PC-3 (cell line): ENCODE results near the gene AGBL5. TPM values are rescaled to one million over a fixed set of nuclear protein-coding genes. Genes with fewer than 3 reads are reported as not detected.

Source experiments
- ATAC-seq: fragments of 200-7000 bp; cut with Tn5 transposase; 2 replicates; pipeline ENCODE4 v1.9.1; 2020; ENCODE audit warnings: mild to moderate bottlenecking, moderate library complexity
- BruUV-seq: library from RNA; stranded (reverse); fragments of 400-500 nt; replicated peaks from 2 replicates; lab custom pipeline; 2021; lab: Mats Ljungman, UMichigan
- CTCF ChIA-PET: fragments of 300-600 bp; sonication (Branson Sonifier 250); formaldehyde crosslinking; loops from one replicate; lab custom pipeline; 2022; ENCODE audit warnings: antibody characterized with exemption; lab: Charles Lee
- POLR2A ChIA-PET: fragments of 300-600 bp; sonication (Branson Sonifier 250); formaldehyde crosslinking; loops from one replicate; lab custom pipeline; 2022; ENCODE audit warnings: antibody characterized with exemption; ENCODE audit not compliant: unreplicated experiment; lab: Charles Lee
- DNase-seq: peaks from one replicate; pipeline ENCODE4 v3.0.0-alpha.2; 2015
- H2AFZ ChIP-seq: fragments of 300-600 bp; sonication (generic); 2 replicates; pipeline ENCODE4 v1.6.0; 2016; ENCODE audit warnings: antibody characterized with exemption, low read length
- H3F3A ChIP-seq: fragments of 300-600 bp; sonication (generic); one replicate; pipeline ENCODE4 v1.6.0; 2017; ENCODE audit warnings: antibody characterized with exemption, low read length, control low read depth, mild to moderate bottlenecking; ENCODE audit not compliant: unreplicated experiment
- H3K27ac ChIP-seq: fragments of 300-600 bp; sonication (generic); 2 replicates; pipeline ENCODE4 v1.5.1; 2016; ENCODE audit warnings: mild to moderate bottlenecking, low read length
- H3K27me3 ChIP-seq: fragments of 300-600 bp; sonication (generic); 2 replicates; pipeline ENCODE4 v1.6.1; 2016; ENCODE audit warnings: low read length, mixed read lengths
- H3K36me3 ChIP-seq: fragments of 300-600 bp; sonication (generic); 2 replicates; pipeline ENCODE4 v1.6.1; 2016; ENCODE audit warnings: low read depth, mixed run types, low read length, mixed read lengths
- H3K4me1 ChIP-seq: fragments of 300-600 bp; sonication (generic); 2 replicates; pipeline ENCODE4 v1.5.1; 2016; ENCODE audit warnings: low read length; ENCODE audit not compliant: insufficient read depth
- H3K4me2 ChIP-seq: fragments of 300-600 bp; sonication (generic); 2 replicates; pipeline ENCODE4 v1.6.0; 2016; ENCODE audit warnings: low read length
- H3K4me3 ChIP-seq: fragments of 300-600 bp; sonication (generic); 2 replicates; pipeline ENCODE4 v1.5.1; 2016; ENCODE audit warnings: mild to moderate bottlenecking, low read length, mixed read lengths
- H3K79me2 ChIP-seq: fragments of 300-600 bp; sonication (generic); 2 replicates; pipeline ENCODE4 v1.6.1; 2017; ENCODE audit warnings: low read length, mixed read lengths
- H3K9ac ChIP-seq: fragments of 300-600 bp; sonication (generic); 2 replicates; pipeline ENCODE4 v1.6.0; 2016; ENCODE audit warnings: mild to moderate bottlenecking, low read length
- H3K9me2 ChIP-seq: fragments of 300-600 bp; sonication (generic); replicated peaks from 2 replicates; pipeline ENCODE4 v1.6.1; 2016; ENCODE audit warnings: mixed run types, low read length, mixed read lengths
- H3K9me3 ChIP-seq: fragments of 300-600 bp; sonication (generic); 2 replicates; pipeline ENCODE4 v1.6.1; 2016; ENCODE audit warnings: low read length, mixed read lengths
- H4K20me1 ChIP-seq: fragments of 300-600 bp; sonication (generic); 2 replicates; pipeline ENCODE4 v1.6.1; 2016; ENCODE audit warnings: low read length, mixed read lengths
- EZH2 ChIP-seq: fragments of 300-600 bp; sonication (generic); IDR thresholded peaks from one replicate; pipeline ENCODE4 v1.6.1; 2017; ENCODE audit warnings: antibody characterized with exemption, mild to moderate bottlenecking, low read length; ENCODE audit not compliant: unreplicated experiment
- EZH2phosphoT487 ChIP-seq: fragments of 300-600 bp; sonication (generic); IDR thresholded peaks from 2 replicates; pipeline ENCODE4 v1.6.1; 2018; ENCODE audit warnings: mild to moderate bottlenecking, antibody characterized with exemption, low read length, borderline replicate concordance
- intact Hi-C: fragments of 100-400 bp; cut with micrococcal nuclease; formaldehyde crosslinking; loops from 2 replicates; pipeline ENCODE4 v1.9.0; 2023
- total RNA-seq: library from RNA; depleted of rRNA; stranded (reverse); fragments of >200 nt; gene quantifications from 2 replicates; pipeline ENCODE4 v1.2.3, GENCODE V29; 2014
- TF ChIP-seq, protein P1 (sequence below): fragments of 300-600 bp; sonication (generic); conservative IDR thresholded peaks from 2 replicates; pipeline ENCODE4 v1.5.1; 2017; ENCODE audit warnings: antibody characterized with exemption, low read depth, mild to moderate bottlenecking, low read length

Gene AGBL5
- total RNA-seq, 1 experiment from 2014 or later, result 14.1 TPM

DNA sequence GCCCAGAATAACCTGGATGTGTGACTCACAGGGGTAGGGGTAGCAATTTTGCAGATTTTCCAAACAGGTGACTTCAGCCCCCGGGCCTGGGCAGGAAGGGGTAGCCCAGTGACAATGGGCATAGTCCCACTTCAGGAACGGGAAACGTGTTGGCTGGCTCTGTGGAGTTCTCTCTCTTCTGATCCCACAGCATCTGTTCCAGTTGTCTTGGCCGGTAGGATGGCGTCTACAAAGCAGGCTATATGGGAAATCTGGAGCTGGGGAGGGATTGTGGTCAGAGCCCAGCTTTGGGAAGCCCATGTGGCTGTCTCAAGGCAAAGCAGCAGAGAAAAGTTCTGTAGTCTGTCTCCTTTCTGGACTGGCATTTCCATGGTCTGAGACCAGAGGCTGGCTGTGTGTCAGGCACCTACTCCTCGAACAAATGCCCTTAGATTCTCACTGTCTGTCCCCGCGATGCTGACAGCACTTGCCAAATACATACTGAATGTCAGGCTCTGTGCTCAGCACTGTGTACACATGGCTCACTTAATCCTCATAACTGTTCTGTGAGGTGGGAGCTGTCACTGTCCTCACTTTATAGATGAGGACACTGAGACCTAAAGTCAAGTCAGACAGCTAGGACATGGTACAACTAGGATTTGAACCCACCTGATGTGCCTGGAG is 36.6 kb upstream of the AGBL5 start:
- no peak for DNase-seq
- no peaks in the 10 kb centered on the region for H3K79me2 ChIP-seq
- no peak for ATAC-seq
- ChIA-PET POLR2A (no interaction called here), CTCF (no interaction called here)
- no peak for TF ChIP-seq EZH2
- TF ChIP-seq EZH2phosphoT487, result no peak
- TF ChIP-seq, protein P1, sequence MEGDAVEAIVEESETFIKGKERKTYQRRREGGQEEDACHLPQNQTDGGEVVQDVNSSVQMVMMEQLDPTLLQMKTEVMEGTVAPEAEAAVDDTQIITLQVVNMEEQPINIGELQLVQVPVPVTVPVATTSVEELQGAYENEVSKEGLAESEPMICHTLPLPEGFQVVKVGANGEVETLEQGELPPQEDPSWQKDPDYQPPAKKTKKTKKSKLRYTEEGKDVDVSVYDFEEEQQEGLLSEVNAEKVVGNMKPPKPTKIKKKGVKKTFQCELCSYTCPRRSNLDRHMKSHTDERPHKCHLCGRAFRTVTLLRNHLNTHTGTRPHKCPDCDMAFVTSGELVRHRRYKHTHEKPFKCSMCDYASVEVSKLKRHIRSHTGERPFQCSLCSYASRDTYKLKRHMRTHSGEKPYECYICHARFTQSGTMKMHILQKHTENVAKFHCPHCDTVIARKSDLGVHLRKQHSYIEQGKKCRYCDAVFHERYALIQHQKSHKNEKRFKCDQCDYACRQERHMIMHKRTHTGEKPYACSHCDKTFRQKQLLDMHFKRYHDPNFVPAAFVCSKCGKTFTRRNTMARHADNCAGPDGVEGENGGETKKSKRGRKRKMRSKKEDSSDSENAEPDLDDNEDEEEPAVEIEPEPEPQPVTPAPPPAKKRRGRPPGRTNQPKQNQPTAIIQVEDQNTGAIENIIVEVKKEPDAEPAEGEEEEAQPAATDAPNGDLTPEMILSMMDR, result no peak
- H3K27me3 ChIP-seq, result no peaks in the 10 kb centered on the region
- H3K4me2 ChIP-seq, result no peak overlapping the region
- intact Hi-C loops, result no loop called here
- no peaks in the 10 kb centered on the region for H3F3A ChIP-seq
- H3K9me3 ChIP-seq, result no peaks in the 10 kb centered on the region
- H4K20me1 ChIP-seq, result no peaks in the 10 kb centered on the region
- H2AFZ ChIP-seq, result no peak overlapping the region
- H3K4me3 ChIP-seq, result no peak overlapping the region
- H3K9me2 ChIP-seq, result no peaks in the 10 kb centered on the region
- no TSS peak for BruUV-seq
- H3K4me1 ChIP-seq, result peaks cover 37% of the 10 kb centered on the region
- peak overlapping the region; percentile 86 for H3K27ac ChIP-seq
- H3K9ac ChIP-seq, result peak overlapping the region; percentile 61
- H3K36me3 ChIP-seq, result no peaks in the 10 kb centered on the region

DNA sequence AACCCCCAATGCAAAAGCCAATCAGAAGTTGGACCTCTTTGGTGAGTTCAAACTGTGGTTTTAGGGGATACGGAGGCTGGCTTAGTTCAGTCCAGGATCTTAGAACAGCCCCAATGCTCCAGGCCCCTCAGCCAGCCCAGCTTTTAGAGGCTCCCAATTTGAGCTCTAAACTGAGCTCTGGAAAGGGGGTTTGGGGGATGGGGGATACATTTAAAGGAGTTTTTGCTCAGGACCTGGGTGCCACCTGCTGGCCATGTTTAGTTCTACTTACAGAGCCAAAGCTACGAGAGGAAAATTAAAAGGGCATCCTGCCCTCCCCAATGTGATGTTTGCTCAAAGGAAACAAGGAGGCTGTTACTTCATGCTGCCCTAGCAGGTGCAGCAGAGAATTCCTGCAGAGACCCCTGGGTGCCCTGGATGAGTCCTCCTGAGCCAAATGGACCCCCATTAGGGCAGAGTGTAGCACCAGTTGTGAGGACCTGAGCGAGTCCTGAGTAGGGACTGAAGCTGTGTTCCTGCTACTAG is 34.6 kb upstream of the AGBL5 start:
- TF ChIP-seq, protein P1, result peak; percentile 88
- TF ChIP-seq EZH2phosphoT487 (no peak), EZH2 (no peak)
- Histone ChIP-seq H3K4me3 (no peak overlapping the region), H3K9me2 (no peaks in the 10 kb centered on the region), H4K20me1 (no peaks in the 10 kb centered on the region), H3K79me2 (no peaks in the 10 kb centered on the region), H3K36me3 (no peaks in the 10 kb centered on the region), H3K9ac (no peak overlapping the region), H3K27me3 (no peaks in the 10 kb centered on the region), H3F3A (peaks cover 6% of the 10 kb centered on the region), H3K4me1 (peaks cover 42% of the 10 kb centered on the region), H3K27ac (peak overlapping the region; percentile 86), H2AFZ (no peak overlapping the region), H3K4me2 (no peak overlapping the region), H3K9me3 (no peaks in the 10 kb centered on the region)
- ChIA-PET CTCF (interaction anchor here (0.5 to 1.9 kb wide), 8 partner anchors 47 to 263 kb away, joined by 3 to 59 read pairs (median 7); no protein-coding TSS in a partner anchor), POLR2A (no interaction called here)
- BruUV-seq, result no TSS peak
- intact Hi-C loops, result loop anchor here (1.0 to 2.0 kb wide), 3 partner anchors 34 to 171 kb away; no protein-coding TSS in a partner anchor
- DNase-seq (peak; percentile 81), ATAC-seq (peak; percentile 29)

- ChIA-PET CTCF (no interaction called here), POLR2A (no interaction called here)
- Histone ChIP-seq H2AFZ (no peak overlapping the region), H3K27me3 (no peaks in the 10 kb centered on the region), H3K27ac (no peak overlapping the region), H3K4me3 (no peak overlapping the region), H3K79me2 (no peaks in the 10 kb centered on the region), H3K9me3 (no peaks in the 10 kb centered on the region), H3K4me2 (no peak overlapping the region), H4K20me1 (no peaks in the 10 kb centered on the region), H3K36me3 (no peaks in the 10 kb centered on the region), H3K9me2 (no peaks in the 10 kb centered on the region), H3K9ac (no peak overlapping the region), H3K4me1 (peaks cover 49% of the 10 kb centered on the region), H3F3A (peaks cover 6% of the 10 kb centered on the region)
- TF ChIP-seq, protein P1, result no peak
- TF ChIP-seq EZH2phosphoT487 (no peak), EZH2 (no peak)
- BruUV-seq, result no TSS peak
- ATAC-seq (no peak), DNase-seq (no peak)
- intact Hi-C loops, result no loop called here
Observed at GRCh38 chr2:27018142-27018541, 33.3 kb upstream of the AGBL5 start.
